ENCODE results near the gene TBCB.

TBCB gene

GRCh38 chr19:36093687-36094086 lies 21.6 kb upstream of the TBCB start:
- Histone ChIP-seq H3K9ac (ENCODE audit: low read length) (no peak overlapping the region), H3K4me1 (ENCODE audit: low read length) (no peaks in the 10 kb centered on the region), H3K4me3 (ENCODE audit: low read length) (no peak overlapping the region), H3K9me2 (replicated peaks; ENCODE audit: insufficient read depth, low read length) (no peaks in the 10 kb centered on the region), H3K4me2 (ENCODE audit: low read depth, low read length) (no peak overlapping the region), H3F3A (ENCODE audit: insufficient read depth, low read length) (no peaks in the 10 kb centered on the region), H2AFZ (ENCODE audit: low read length) (no peak overlapping the region), H4K20me1 (ENCODE audit: insufficient read depth, low read length) (no peaks in the 10 kb centered on the region), H3K36me3 (replicated peaks; ENCODE audit: insufficient read depth, low read length) (no peaks in the 10 kb centered on the region), H3K9me3 (replicated peaks; ENCODE audit: insufficient read depth, low read length) (no peaks in the 10 kb centered on the region), H3K27me3 (replicated peaks; ENCODE audit: insufficient read depth, low read length) (no peaks in the 10 kb centered on the region), H3K27ac (ENCODE audit: low read length) (no peak overlapping the region), H3K79me2 (ENCODE audit: low read length) (no peaks in the 10 kb centered on the region)
- no peak for DNase-seq
- no peak for TF ChIP-seq EZH2phosphoT487 (IDR thresholded peaks at IDR 0.05; ENCODE audit: low read length)
- no peak for TF ChIP-seq CTCF (IDR thresholded peaks at IDR 0.05; ENCODE audit: low read length)

- H3K27me3 ChIP-seq (replicated peaks; ENCODE audit: insufficient read depth, low read length), result no peaks in the 10 kb centered on the region
- H3K36me3 ChIP-seq (replicated peaks; ENCODE audit: insufficient read depth, low read length), result no peaks in the 10 kb centered on the region
- H3K9ac ChIP-seq (ENCODE audit: low read length), result no peak overlapping the region
These were observed 18.2 kb upstream of the TBCB start for GRCh38 chr19:36097036-36097435.

GRCh38 chr19:36099166-36099785 lies 16.0 kb upstream of the TBCB start:
- no peaks in the 10 kb centered on the region for H3K79me2 ChIP-seq (ENCODE audit: low read length)
- no peak overlapping the region for H3K9ac ChIP-seq (ENCODE audit: low read length)
- H3F3A ChIP-seq (ENCODE audit: insufficient read depth, low read length), result no peaks in the 10 kb centered on the region
- no peak overlapping the region for H2AFZ ChIP-seq (ENCODE audit: low read length)
- H3K27ac ChIP-seq (ENCODE audit: low read length), result no peak overlapping the region
- no peak for TF ChIP-seq EZH2phosphoT487 (IDR thresholded peaks at IDR 0.05; ENCODE audit: low read length)
- no peak for TF ChIP-seq CTCF (IDR thresholded peaks at IDR 0.05; ENCODE audit: low read length)
- TF ChIP-seq EZH2 (optimal IDR thresholded peaks at IDR 0.05; ENCODE audit: low read depth, low read length), result no peak
- no peaks in the 10 kb centered on the region for H3K9me2 ChIP-seq (replicated peaks; ENCODE audit: insufficient read depth, low read length)
- H3K9me3 ChIP-seq (replicated peaks; ENCODE audit: insufficient read depth, low read length), result no peaks in the 10 kb centered on the region
- no peaks in the 10 kb centered on the region for H3K27me3 ChIP-seq (replicated peaks; ENCODE audit: insufficient read depth, low read length)
- no peaks in the 10 kb centered on the region for H4K20me1 ChIP-seq (ENCODE audit: insufficient read depth, low read length)
- no peaks in the 10 kb centered on the region for H3K36me3 ChIP-seq (replicated peaks; ENCODE audit: insufficient read depth, low read length)
- H3K4me3 ChIP-seq (ENCODE audit: low read length), result no peak overlapping the region
- H3K4me2 ChIP-seq (ENCODE audit: low read depth, low read length), result no peak overlapping the region
- no peak for DNase-seq
- H3K4me1 ChIP-seq (ENCODE audit: low read length), result no peaks in the 10 kb centered on the region

More at GRCh38 chr19:36097036-36097435, 18.2 kb upstream of the TBCB start:
- Histone ChIP-seq H3F3A (ENCODE audit: insufficient read depth, low read length) (no peaks in the 10 kb centered on the region), H3K4me3 (ENCODE audit: low read length) (no peak overlapping the region), H3K27ac (ENCODE audit: low read length) (no peak overlapping the region), H3K4me2 (ENCODE audit: low read depth, low read length) (no peak overlapping the region), H3K9me3 (replicated peaks; ENCODE audit: insufficient read depth, low read length) (no peaks in the 10 kb centered on the region), H3K79me2 (ENCODE audit: low read length) (no peaks in the 10 kb centered on the region), H3K4me1 (ENCODE audit: low read length) (no peaks in the 10 kb centered on the region), H3K9me2 (replicated peaks; ENCODE audit: insufficient read depth, low read length) (no peaks in the 10 kb centered on the region), H4K20me1 (ENCODE audit: insufficient read depth, low read length) (no peaks in the 10 kb centered on the region), H2AFZ (ENCODE audit: low read length) (no peak overlapping the region)
- no peak for DNase-seq
- no peak for TF ChIP-seq EZH2 (optimal IDR thresholded peaks at IDR 0.05; ENCODE audit: low read depth, low read length)
- TF ChIP-seq CTCF (IDR thresholded peaks at IDR 0.05; ENCODE audit: low read length), result no peak
- TF ChIP-seq EZH2phosphoT487 (IDR thresholded peaks at IDR 0.05; ENCODE audit: low read length), result no peak
